Dendritic cell treated with granulocyte-macrophage colony-stimulating factor and Interleukin-4, amounts not matched to agents 40 ng/mL and 50 ng/mL, for 4 days (primary cell): ENCODE measurements around the gene CEP72.
A peak's percentile ranks its signal among the peaks of the same experiment; 100 is the strongest.

Source experiments
- H3K27ac Mint-ChIP-seq: one replicate; pipeline ENCODE4 v1.8.0; 2022; ENCODE audit warnings: mild to moderate bottlenecking, mixed read lengths
- H3K27me3 Mint-ChIP-seq: one replicate; pipeline ENCODE4 v1.8.0; 2022; ENCODE audit warnings: mild to moderate bottlenecking, mixed read lengths
- H3K36me3 Mint-ChIP-seq: one replicate; pipeline ENCODE4 v1.8.0; 2022; ENCODE audit warnings: low read depth, mixed read lengths
- H3K4me1 Mint-ChIP-seq: one replicate; pipeline ENCODE4 v1.8.0; 2022; ENCODE audit warnings: low read depth, mixed read lengths
- H3K4me3 Mint-ChIP-seq: one replicate; pipeline ENCODE4 v1.8.0; 2022; ENCODE audit warnings: mild to moderate bottlenecking, moderate library complexity, mixed read lengths
- H3K9me3 Mint-ChIP-seq: one replicate; pipeline ENCODE4 v1.8.0; 2022; ENCODE audit warnings: mixed read lengths
- intact Hi-C: fragments of 100-400 bp; cut with micrococcal nuclease; formaldehyde crosslinking; loops from one replicate; pipeline ENCODE4 v1.15.0; 2022

CEP72 gene

DNA sequence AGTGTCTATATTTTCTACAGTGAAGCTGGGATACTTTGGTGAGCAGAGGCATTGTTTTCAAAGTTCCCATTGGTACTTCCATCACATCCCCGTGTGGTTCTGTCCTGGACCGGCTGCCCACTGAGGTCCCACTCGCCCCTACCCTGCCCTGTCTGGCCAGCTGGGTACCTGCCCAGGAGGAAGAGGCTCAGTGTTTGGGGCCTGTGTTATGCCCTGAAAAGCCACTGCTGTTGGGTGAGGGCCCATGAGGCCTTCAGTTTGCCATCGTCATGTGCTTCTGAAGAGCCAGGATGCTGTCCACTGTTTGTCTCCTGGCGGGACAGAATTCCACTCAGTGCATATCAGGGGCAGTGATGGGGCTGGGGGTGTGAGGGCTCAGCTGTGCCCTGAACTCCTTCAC is 2.6 kb upstream of the CEP72 start:
- Mint-ChIP-seq H3K4me1 (peaks cover 42% of the 10 kb centered on the region), H3K27me3 (peaks cover 72% of the 10 kb centered on the region), H3K36me3 (no peaks in the 10 kb centered on the region), H3K9me3 (no peaks in the 10 kb centered on the region), H3K4me3 (no peak overlapping the region), H3K27ac (no peak overlapping the region)
- intact Hi-C loops: loop anchor here (5.0 to 10.0 kb wide), 2 partner anchors 82 to 125 kb away; no protein-coding TSS in a partner anchor

- Mint-ChIP-seq H3K4me3 (no peak overlapping the region), H3K4me1 (peaks cover 49% of the 10 kb centered on the region), H3K27ac (no peak overlapping the region), H3K36me3 (no peaks in the 10 kb centered on the region), H3K27me3 (peaks cover 65% of the 10 kb centered on the region), H3K9me3 (no peaks in the 10 kb centered on the region)
- intact Hi-C loops: loop anchor here (5.0 kb wide), 1 partner anchor 163 kb away; no protein-coding TSS in a partner anchor
Measured at GRCh38 chr5:610011-610743, 2.0 kb upstream of the CEP72 start.

DNA sequence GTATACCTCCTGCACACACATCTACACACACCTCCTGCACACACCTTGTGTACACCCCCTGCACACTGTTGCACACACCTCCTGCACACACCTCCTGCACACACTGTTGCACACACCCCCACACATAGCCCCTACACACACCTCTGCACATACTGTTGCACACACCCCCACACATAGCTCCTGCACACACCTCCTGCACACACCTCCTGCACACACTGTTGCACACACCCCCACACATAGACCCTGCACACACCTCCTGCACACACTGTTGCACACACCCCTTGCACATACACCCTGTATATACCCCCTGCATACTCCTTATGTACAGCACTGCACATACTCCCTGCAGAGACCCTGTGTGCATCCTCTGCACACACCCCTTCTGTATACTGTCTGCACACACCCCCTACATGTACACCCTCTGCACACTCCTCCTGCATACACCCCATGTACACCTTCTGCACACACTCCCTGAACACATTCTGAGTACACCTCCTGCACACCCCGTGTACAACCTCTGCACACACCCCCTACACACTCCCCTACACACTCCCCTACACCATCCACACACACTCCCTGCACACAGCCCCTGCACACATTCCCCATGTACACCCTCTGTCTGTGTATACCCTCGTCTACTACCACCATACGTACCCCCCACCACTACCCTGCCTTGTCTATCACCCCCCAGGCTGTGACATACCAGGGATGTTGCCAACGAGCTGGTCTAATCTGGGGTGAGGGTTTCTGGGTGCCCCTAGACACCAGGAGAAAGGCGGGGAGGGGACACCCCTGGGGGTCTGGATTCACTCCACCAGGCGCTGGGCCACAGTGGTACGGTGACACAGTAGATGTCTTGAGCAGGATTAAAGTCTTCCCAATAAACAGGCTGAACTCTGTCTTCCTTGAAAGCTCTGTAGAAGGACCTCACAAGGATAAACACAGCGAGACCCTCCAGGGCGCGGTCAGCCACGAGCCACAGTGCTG is 1.1 kb upstream of the CEP72 start:
- Mint-ChIP-seq H3K4me3 (peak overlapping the region; percentile 84), H3K27me3 (peaks cover 56% of the 10 kb centered on the region), H3K36me3 (no peaks in the 10 kb centered on the region), H3K9me3 (no peaks in the 10 kb centered on the region), H3K27ac (no peak overlapping the region), H3K4me1 (peaks cover 53% of the 10 kb centered on the region)
- intact Hi-C loops: loop anchor here (5.0 kb wide), 1 partner anchor 164 kb away; no protein-coding TSS in a partner anchor

GRCh38 chr5:612498-613424 is 621 bp downstream of the CEP72 start:
- Mint-ChIP-seq H3K4me3 (peak overlapping the region; percentile 84), H3K27ac (peak overlapping the region; percentile 50), H3K36me3 (peaks cover 5% of the 10 kb centered on the region), H3K4me1 (peaks cover 51% of the 10 kb centered on the region), H3K9me3 (no peaks in the 10 kb centered on the region), H3K27me3 (peaks cover 42% of the 10 kb centered on the region)
- intact Hi-C loops: loop anchor here (5.0 kb wide), 1 partner anchor 165 kb away; no protein-coding TSS in a partner anchor

GRCh38 chr5:616484-617039 is 4.4 kb downstream of the CEP72 start:
- Mint-ChIP-seq H3K27me3 (peaks cover 7% of the 10 kb centered on the region), H3K9me3 (no peaks in the 10 kb centered on the region), H3K4me1 (peaks cover 35% of the 10 kb centered on the region), H3K4me3 (no peak overlapping the region), H3K27ac (no peak overlapping the region), H3K36me3 (peaks cover 31% of the 10 kb centered on the region)
- intact Hi-C loops: no loop called here

GRCh38 chr5:617896-618295 is 5.8 kb downstream of the CEP72 start:
- Mint-ChIP-seq H3K4me1 (peaks cover 27% of the 10 kb centered on the region), H3K4me3 (no peak overlapping the region), H3K27me3 (peaks cover 3% of the 10 kb centered on the region), H3K36me3 (peaks cover 38% of the 10 kb centered on the region), H3K27ac (no peak overlapping the region), H3K9me3 (no peaks in the 10 kb centered on the region)
- intact Hi-C loops: no loop called here

DNA sequence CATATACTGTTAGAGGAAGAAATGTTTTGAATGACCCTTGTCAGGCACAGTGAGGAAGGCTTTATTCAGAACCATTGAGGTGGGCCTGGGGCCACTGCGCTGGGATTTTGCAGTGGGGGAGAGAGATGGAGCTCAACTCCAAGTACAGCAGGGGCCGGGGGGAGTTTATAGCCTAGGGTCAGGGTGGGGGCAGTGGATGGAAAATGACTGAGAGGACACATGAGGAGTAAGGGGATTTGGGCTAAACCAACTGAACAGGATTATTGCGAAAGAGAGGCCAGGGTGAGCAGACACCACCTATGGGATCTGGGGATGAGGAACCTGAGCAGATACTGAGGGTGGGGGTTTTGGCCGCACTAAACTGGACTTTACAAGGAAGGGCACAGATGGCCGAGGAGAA is 6.3 kb downstream of the CEP72 start:
- no peak overlapping the region for H3K4me3 Mint-ChIP-seq
- H3K36me3 Mint-ChIP-seq: peaks cover 44% of the 10 kb centered on the region
- no peak overlapping the region for H3K27ac Mint-ChIP-seq
- intact Hi-C loops: no loop called here
- no peaks in the 10 kb centered on the region for H3K27me3 Mint-ChIP-seq
- H3K9me3 Mint-ChIP-seq: no peaks in the 10 kb centered on the region
- peaks cover 23% of the 10 kb centered on the region for H3K4me1 Mint-ChIP-seq

- intact Hi-C loops: no loop called here
- Mint-ChIP-seq H3K4me3 (no peak overlapping the region), H3K4me1 (peaks cover 18% of the 10 kb centered on the region), H3K9me3 (no peaks in the 10 kb centered on the region), H3K27me3 (no peaks in the 10 kb centered on the region), H3K36me3 (peaks cover 48% of the 10 kb centered on the region), H3K27ac (no peak overlapping the region)
Measured at GRCh38 chr5:619444-619843, 7.3 kb downstream of the CEP72 start.

DNA sequence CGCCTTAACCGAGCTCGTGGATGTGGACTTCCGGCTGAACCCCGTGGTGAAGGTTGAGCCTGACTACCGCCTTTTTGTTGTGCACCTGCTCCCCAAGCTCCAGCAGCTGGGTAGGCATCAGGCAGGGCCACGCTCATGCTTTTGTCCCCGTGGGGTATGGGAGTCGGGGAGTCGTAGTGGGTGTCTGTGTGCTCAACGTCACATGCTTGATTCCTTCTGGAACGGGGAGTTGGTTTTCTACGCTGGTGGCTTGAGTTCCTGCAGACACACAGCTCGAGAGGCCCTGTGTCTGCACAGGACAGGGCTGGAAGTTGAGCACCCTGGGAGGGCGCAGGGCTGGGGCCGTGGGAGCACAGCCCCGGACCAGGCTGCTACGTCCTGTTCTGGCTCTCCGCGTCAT is 8.0 kb downstream of the CEP72 start:
- no peaks in the 10 kb centered on the region for H3K9me3 Mint-ChIP-seq
- H3K4me3 Mint-ChIP-seq: no peak overlapping the region
- H3K27ac Mint-ChIP-seq: no peak overlapping the region
- intact Hi-C loops: no loop called here
- peaks cover 11% of the 10 kb centered on the region for H3K4me1 Mint-ChIP-seq
- H3K36me3 Mint-ChIP-seq: peaks cover 55% of the 10 kb centered on the region
- H3K27me3 Mint-ChIP-seq: no peaks in the 10 kb centered on the region

DNA sequence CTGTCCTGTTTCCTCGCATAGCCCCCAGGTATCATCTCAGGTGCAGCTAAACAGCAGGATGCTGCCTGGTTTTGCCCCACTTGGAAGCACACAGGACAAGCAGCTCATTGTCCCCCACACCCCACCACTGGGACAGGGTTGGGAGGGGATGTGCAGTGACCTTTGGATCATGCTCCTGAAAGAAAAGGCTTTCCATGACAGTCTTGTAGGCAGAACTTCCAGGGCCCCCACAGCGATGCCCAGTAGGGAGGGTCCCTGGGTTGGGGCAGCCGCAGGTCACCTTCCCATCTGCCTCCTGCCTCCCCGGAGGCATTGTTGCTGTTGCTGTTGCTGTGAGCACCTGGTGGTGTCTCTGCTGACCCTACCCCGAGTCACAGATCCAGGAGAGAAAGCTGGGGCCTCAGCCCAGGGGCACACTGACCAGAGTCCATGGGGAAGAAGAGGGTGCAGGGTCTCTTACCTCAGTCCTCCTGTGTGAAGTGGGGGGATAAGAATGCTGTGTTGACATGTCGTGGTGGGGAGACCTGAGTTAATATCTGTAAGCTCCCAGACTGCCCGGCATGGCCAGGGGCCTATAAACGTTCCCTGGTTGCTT is 8.5 kb downstream of the CEP72 start:
- no peaks in the 10 kb centered on the region for H3K27me3 Mint-ChIP-seq
- no peak overlapping the region for H3K27ac Mint-ChIP-seq
- no peak overlapping the region for H3K4me3 Mint-ChIP-seq
- intact Hi-C loops: no loop called here
- no peaks in the 10 kb centered on the region for H3K9me3 Mint-ChIP-seq
- H3K4me1 Mint-ChIP-seq: peaks cover 6% of the 10 kb centered on the region
- peaks cover 61% of the 10 kb centered on the region for H3K36me3 Mint-ChIP-seq

GRCh38 chr5:621341-621761 is 9.2 kb downstream of the CEP72 start:
- H3K9me3 Mint-ChIP-seq: no peaks in the 10 kb centered on the region
- H3K27me3 Mint-ChIP-seq: no peaks in the 10 kb centered on the region
- intact Hi-C loops: no loop called here
- no peak overlapping the region for H3K4me3 Mint-ChIP-seq
- peaks cover 64% of the 10 kb centered on the region for H3K36me3 Mint-ChIP-seq
- H3K27ac Mint-ChIP-seq: no peak overlapping the region
- H3K4me1 Mint-ChIP-seq: peaks cover 3% of the 10 kb centered on the region

DNA sequence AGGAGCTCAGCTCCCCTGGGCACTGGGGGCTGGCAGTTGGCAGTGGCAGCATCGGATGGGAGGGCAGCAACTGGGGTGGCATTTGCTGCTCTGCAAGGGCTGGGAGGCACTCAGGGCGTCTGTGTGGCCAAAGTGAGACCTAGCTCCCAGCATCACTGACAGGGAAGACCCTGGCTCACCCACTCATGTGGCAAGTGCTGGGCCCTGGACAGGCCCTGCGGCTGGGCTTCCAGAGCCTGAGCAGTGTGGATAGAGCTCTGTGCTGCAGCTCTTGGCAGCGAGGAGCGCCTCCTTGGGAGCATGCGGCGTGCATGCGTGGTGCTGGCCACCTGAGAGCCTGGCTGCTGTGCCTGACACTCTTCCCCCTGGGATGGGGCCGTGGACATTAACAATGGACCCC is 10.2 kb downstream of the CEP72 start:
- peaks cover 60% of the 10 kb centered on the region for H3K36me3 Mint-ChIP-seq
- intact Hi-C loops: no loop called here
- H3K9me3 Mint-ChIP-seq: no peaks in the 10 kb centered on the region
- no peaks in the 10 kb centered on the region for H3K4me1 Mint-ChIP-seq
- H3K27me3 Mint-ChIP-seq: no peaks in the 10 kb centered on the region
- H3K27ac Mint-ChIP-seq: no peak overlapping the region
- no peak overlapping the region for H3K4me3 Mint-ChIP-seq
